Stomach (tissue), 9 donors: Measurements from ENCODE around the gene ITPRIP. TPM values are rescaled to one million over a fixed set of nuclear protein-coding genes. Genes with fewer than 3 reads are reported as not detected.

ENCODE experiments used
- DNase-seq, 2 donors: peaks; one replicate each; pipeline versions ENCODE4 v3.0.0 to v3.0.0-alpha.2; 2013 to 2019
- H3K27ac ChIP-seq, 5 donors: fragments of 200-600 bp in 4 of 5; sonication (generic) in 4 of 5; one replicate each; pipeline ENCODE4 v1.5.1; 2013 to 2019; ENCODE audit warnings: mild to moderate bottlenecking in 1 of 5, moderate library complexity in 1 of 5
- H3K27me3 ChIP-seq, 3 donors: fragments of 200-600 bp; sonication (generic); one replicate each; pipeline ENCODE4 v1.5.1; 2017 to 2019; ENCODE audit warnings: mixed run types in 1 of 3
- H3K36me3 ChIP-seq, 4 donors: fragments of 200-600 bp; sonication (generic); 1 replicate in 3 of 4; 2 replicates in 1 of 4; pipeline ENCODE4 v1.5.1; 2016 to 2019
- H3K4me1 ChIP-seq, 4 donors: fragments of 200-600 bp; sonication (generic); one replicate each; pipeline ENCODE4 v1.5.1; 2016 to 2019
- H3K4me3 ChIP-seq, 4 donors: fragments of 200-600 bp; sonication (generic) in 3 of 4; one replicate each; pipeline ENCODE4 v1.5.1; 2016 to 2019; ENCODE audit warnings: mild to moderate bottlenecking in 1 of 4
- H3K9me3 ChIP-seq, 4 donors: fragments of 200-600 bp; sonication (generic); one replicate each; pipeline ENCODE4 v1.5.1; 2016 to 2019
- EP300 ChIP-seq: sonication (generic); formaldehyde crosslinking; IDR thresholded peaks from one replicate; pipeline ENCODE4 v1.6.1; 2017; ENCODE audit warnings: antibody characterized with exemption
- POLR2A ChIP-seq, 4 donors: fragments of 450-650 bp; IDR thresholded peaks; one replicate each; pipeline ENCODE4 v1.6.1; 2016; ENCODE audit warnings: antibody characterized with exemption in 4 of 4, control low read depth in 2 of 4, mild to moderate bottlenecking in 1 of 4, moderate library complexity in 1 of 4
- POLR2AphosphoS5 ChIP-seq, 3 donors: sonication (generic); formaldehyde crosslinking; IDR thresholded peaks; one replicate each; pipeline ENCODE4 v1.6.1; 2016; ENCODE audit warnings: antibody characterized with exemption in 3 of 3
- WGBS, 5 donors: extraction: QIAGEN DNeasy Blood & Tissue Kit in 3 of 5; methylation state at CpG; one replicate each; pipeline versions ENCODE4 v1.1.5 to v1.1.7; 2013 to 2018; 5-methylcytosine and 5-hydroxymethylcytosine counted together
- intact Hi-C: fragments of 100-400 bp; cut with DNase I; formaldehyde crosslinking; loops from one replicate; pipeline ENCODE4 v1.15.1; 2023; ENCODE audit warnings: low total_unique reads
- polyA plus RNA-seq, 3 donors: library from polyadenylated mRNA; stranded (reverse); fragments of 200-250 nt; gene quantifications; one replicate each; pipeline ENCODE4 v1.2.3, GENCODE V29; 2013
- total RNA-seq, 5 donors: library from RNA; depleted of rRNA; stranded (reverse); fragments of >200 nt; gene quantifications; one replicate each; pipeline versions ENCODE4 v1.1.0 to v1.2.3, GENCODE V29; 2014 to 2016
- TF ChIP-seq, protein P1 (sequence below), 7 experiments: fragments of 450-650 bp in 4 of 7; fragments of 200-600 bp in 3 of 7; sonication (generic) in 3 of 7; IDR thresholded peaks; one replicate each; pipeline ENCODE4 v1.5.1; 2016 to 2019; ENCODE audit warnings: antibody characterized with exemption in 7 of 7, control low read depth in 2 of 7, mild to moderate bottlenecking in 1 of 7
- donor health status: healthy with polysubstance abuse.
- donor health status: Bipolar disorder and iron deficiency.
- donor health status: healthy.

ITPRIP gene
- total and polyA plus RNA-seq, 8 donors: 1.7 to 13.5 (median 6.9) TPM

DNA sequence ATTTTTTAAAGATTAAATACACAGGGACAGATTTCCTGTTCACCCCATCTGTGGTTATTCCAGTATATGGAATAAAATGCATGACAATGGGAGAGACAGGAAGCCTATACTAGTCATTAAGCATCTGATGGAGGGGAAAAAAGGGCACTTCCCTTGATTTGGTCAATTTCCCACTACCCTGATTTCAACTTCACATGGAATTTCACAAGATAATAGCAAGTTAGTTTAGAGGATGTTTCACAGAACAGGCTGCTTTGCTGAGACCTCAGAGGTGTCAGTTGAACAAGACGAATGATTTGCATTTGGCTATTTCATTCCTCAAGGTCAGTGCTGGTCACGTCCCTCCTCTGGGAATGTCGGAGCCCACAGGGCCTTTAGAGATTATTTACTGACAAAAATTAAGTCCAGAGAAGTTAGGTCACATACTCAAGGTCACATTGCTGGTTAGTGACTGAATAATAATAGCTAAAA, 4.7 kb upstream of the ITPRIP start:
- no peaks in the 10 kb centered on the region for H3K36me3 ChIP-seq
- intact Hi-C loops: no loop called here
- WGBS, 5 donors: 44 to 73% (median 63%) methylated on average over 3 of the region's 3 CpGs
- no peaks in the 10 kb centered on the region for H3K27me3 ChIP-seq
- TF ChIP-seq EP300: no peak
- TF ChIP-seq, protein P1, sequence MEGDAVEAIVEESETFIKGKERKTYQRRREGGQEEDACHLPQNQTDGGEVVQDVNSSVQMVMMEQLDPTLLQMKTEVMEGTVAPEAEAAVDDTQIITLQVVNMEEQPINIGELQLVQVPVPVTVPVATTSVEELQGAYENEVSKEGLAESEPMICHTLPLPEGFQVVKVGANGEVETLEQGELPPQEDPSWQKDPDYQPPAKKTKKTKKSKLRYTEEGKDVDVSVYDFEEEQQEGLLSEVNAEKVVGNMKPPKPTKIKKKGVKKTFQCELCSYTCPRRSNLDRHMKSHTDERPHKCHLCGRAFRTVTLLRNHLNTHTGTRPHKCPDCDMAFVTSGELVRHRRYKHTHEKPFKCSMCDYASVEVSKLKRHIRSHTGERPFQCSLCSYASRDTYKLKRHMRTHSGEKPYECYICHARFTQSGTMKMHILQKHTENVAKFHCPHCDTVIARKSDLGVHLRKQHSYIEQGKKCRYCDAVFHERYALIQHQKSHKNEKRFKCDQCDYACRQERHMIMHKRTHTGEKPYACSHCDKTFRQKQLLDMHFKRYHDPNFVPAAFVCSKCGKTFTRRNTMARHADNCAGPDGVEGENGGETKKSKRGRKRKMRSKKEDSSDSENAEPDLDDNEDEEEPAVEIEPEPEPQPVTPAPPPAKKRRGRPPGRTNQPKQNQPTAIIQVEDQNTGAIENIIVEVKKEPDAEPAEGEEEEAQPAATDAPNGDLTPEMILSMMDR (IDR thresholded peaks at IDR 0.05): no peak
- TF ChIP-seq POLR2AphosphoS5 (IDR thresholded peaks at IDR 0.05): no peak
- TF ChIP-seq POLR2A (IDR thresholded peaks at IDR 0.05): no peak
- H3K27ac ChIP-seq: peak overlapping the region in 1 of 5 donors; percentile 12
- H3K9me3 ChIP-seq: no peaks in the 10 kb centered on the region
- H3K4me1 ChIP-seq: peaks cover 13 to 25% (median 18%) of the 10 kb centered on the region in 4 donors
- no peak overlapping the region for H3K4me3 ChIP-seq
- no peak for DNase-seq

DNA sequence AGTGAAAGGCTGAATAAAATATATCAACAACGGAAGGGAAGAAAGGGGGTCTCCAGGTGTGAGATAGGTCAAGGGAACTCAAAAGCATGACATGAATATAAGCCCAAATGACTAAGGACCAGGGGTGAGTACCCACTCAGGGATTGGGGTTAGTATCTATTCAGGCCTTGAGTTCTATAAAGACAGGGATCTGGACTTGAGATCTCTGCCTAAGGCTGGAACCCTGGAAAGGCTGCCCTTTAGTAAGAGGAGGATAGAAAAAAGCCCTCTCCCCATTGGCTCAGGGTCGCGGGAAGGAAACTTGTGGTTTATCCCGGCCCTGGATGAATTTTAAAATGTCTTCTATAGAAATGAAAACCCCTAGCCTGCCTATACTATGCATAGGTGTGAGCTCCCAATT, 2.4 kb upstream of the ITPRIP start:
- WGBS, 5 donors: 54 to 70% (median 57%) methylated on average over 4 of the region's 4 CpGs
- Histone ChIP-seq H3K27ac (peak overlapping the region; percentile 91 to 100 (median 95)), H3K9me3 (no peaks in the 10 kb centered on the region), H3K4me1 (peaks cover 31 to 43% (median 34%) of the 10 kb centered on the region in 4 donors), H3K36me3 (no peaks in the 10 kb centered on the region), H3K27me3 (no peaks in the 10 kb centered on the region), H3K4me3 (no peak overlapping the region)
- TF ChIP-seq POLR2AphosphoS5 (IDR thresholded peaks at IDR 0.05): no peak
- TF ChIP-seq EP300: no peak
- no peak for TF ChIP-seq POLR2A (IDR thresholded peaks at IDR 0.05)
- TF ChIP-seq, protein P1 (IDR thresholded peaks at IDR 0.05): no peak
- DNase-seq: no peak
- intact Hi-C loops: no loop called here

- intact Hi-C loops: no loop called here
- 10 to 18% (median 13%) methylated on average over 4 of the region's 4 CpGs for WGBS, 5 donors
Measured at GRCh38 chr10:104340111-104340526, 1.9 kb upstream of the ITPRIP start.

GRCh38 chr10:104339469-104340110, 1.3 kb upstream of the ITPRIP start:
- TF ChIP-seq POLR2A (IDR thresholded peaks at IDR 0.05) (no peak), POLR2AphosphoS5 (IDR thresholded peaks at IDR 0.05) (no peak), EP300 (no peak)
- TF ChIP-seq, protein P1 (IDR thresholded peaks at IDR 0.05): no peak
- peak; percentile 72 to 92 for DNase-seq
- H3K9me3 ChIP-seq: no peaks in the 10 kb centered on the region
- intact Hi-C loops: no loop called here
- peak overlapping the region; percentile 91 to 100 (median 95) for H3K27ac ChIP-seq
- H3K4me1 ChIP-seq: peaks cover 39 to 54% (median 45%) of the 10 kb centered on the region in 4 donors
- 3 to 13% (median 12%) methylated on average over 11 of the region's 11 CpGs for WGBS, 5 donors
- no peaks in the 10 kb centered on the region for H3K27me3 ChIP-seq
- peak overlapping the region; percentile 78 to 94 (median 88) for H3K4me3 ChIP-seq
- peaks cover 0 to 2% (median 0%) of the 10 kb centered on the region in 4 donors for H3K36me3 ChIP-seq

More at GRCh38 chr10:104340111-104340526, 1.9 kb upstream of the ITPRIP start:
- Histone ChIP-seq H3K27ac (peak overlapping the region; percentile 91 to 100 (median 95)), H3K9me3 (no peaks in the 10 kb centered on the region), H3K4me3 (peak overlapping the region in 3 of 4 donors; percentile 78 to 94 (median 88)), H3K4me1 (peaks cover 36 to 48% (median 40%) of the 10 kb centered on the region in 4 donors), H3K36me3 (no peaks in the 10 kb centered on the region), H3K27me3 (no peaks in the 10 kb centered on the region)
- TF ChIP-seq POLR2A (IDR thresholded peaks at IDR 0.05) (no peak), EP300 (no peak), POLR2AphosphoS5 (IDR thresholded peaks at IDR 0.05) (peak; percentile 28 to 77 (median 64))
- DNase-seq: peak in 1 of 2 donors; percentile 81
